HepG2 (cell line): ENCODE measurements around the gene SMAD2. TPM values are rescaled to one million over a fixed set of nuclear protein-coding genes. Genes with fewer than 3 reads are reported as not detected.
A peak's percentile ranks its signal among the peaks of the same experiment; 100 is the strongest.

Source experiments
- ATF5 ChIP-seq: sonication (generic); formaldehyde crosslinking; IDR thresholded peaks from 2 replicates; pipeline ENCODE4 v1.4.0; 2020; ENCODE audit warnings: mild to moderate bottlenecking, low read depth, missing genetic modification reagents
- CAMTA2 ChIP-seq: sonication (generic); formaldehyde crosslinking; IDR thresholded peaks from 2 replicates; pipeline ENCODE4 v1.4.0; 2020; ENCODE audit warnings: mild to moderate bottlenecking, missing genetic modification reagents, borderline replicate concordance
- HNF4A ChIP-seq: sonication (generic); formaldehyde crosslinking; IDR thresholded peaks from 2 replicates; pipeline ENCODE4 v1.4.0; 2020; ENCODE audit warnings: missing genetic modification reagents
- HOMEZ ChIP-seq: IDR thresholded peaks from 2 replicates; pipeline ENCODE4 v1.6.1; 2016; ENCODE audit warnings: low read depth
- JDP2 ChIP-seq: sonication (generic); formaldehyde crosslinking; IDR thresholded peaks from 2 replicates; pipeline ENCODE4 v1.8.1; 2022; ENCODE audit warnings: missing genetic modification reagents, borderline replicate concordance
- MLLT10 ChIP-seq: sonication (generic); formaldehyde crosslinking; IDR thresholded peaks from 2 replicates; pipeline ENCODE4 v1.4.0; 2020; ENCODE audit warnings: missing genetic modification reagents
- MTA1 ChIP-seq: sonication (generic); formaldehyde crosslinking; IDR thresholded peaks from 2 replicates; pipeline ENCODE4 v1.4.0; 2020; ENCODE audit warnings: missing genetic modification reagents, mild to moderate bottlenecking, borderline replicate concordance
- NFIB ChIP-seq: sonication (generic); formaldehyde crosslinking; IDR thresholded peaks from 2 replicates; pipeline ENCODE4 v1.9.0; 2021; ENCODE audit warnings: missing genetic modification reagents, mild to moderate bottlenecking, borderline replicate concordance
- PAX8 ChIP-seq: sonication (generic); formaldehyde crosslinking; IDR thresholded peaks from 2 replicates; pipeline ENCODE4 v1.8.0; 2022; ENCODE audit warnings: mild to moderate bottlenecking, missing genetic modification reagents, borderline replicate concordance
- POGZ ChIP-seq: sonication (generic); formaldehyde crosslinking; IDR thresholded peaks from 2 replicates; pipeline ENCODE4 v1.4.0; 2020; ENCODE audit warnings: mild to moderate bottlenecking, missing genetic modification reagents
- RARG ChIP-seq: sonication (generic); formaldehyde crosslinking; IDR thresholded peaks from 2 replicates; pipeline ENCODE4 v1.4.0; 2020; ENCODE audit warnings: low read depth, mild to moderate bottlenecking, missing genetic modification reagents
- SAP130 ChIP-seq: IDR thresholded peaks from 2 replicates; pipeline ENCODE4 v1.6.1; 2016; ENCODE audit warnings: low read depth
- SIX1 ChIP-seq: sonication (generic); formaldehyde crosslinking; IDR thresholded peaks from 2 replicates; pipeline ENCODE4 v1.4.0; 2020; ENCODE audit warnings: missing genetic modification reagents, borderline replicate concordance
- SKI ChIP-seq: fragments of 450-650 bp; IDR thresholded peaks from one replicate; pipeline ENCODE4 v1.6.1; 2018; ENCODE audit warnings: mild to moderate bottlenecking; ENCODE audit not compliant: partially characterized antibody
- THAP7 ChIP-seq: sonication (generic); formaldehyde crosslinking; IDR thresholded peaks from 2 replicates; pipeline ENCODE4 v1.8.1; 2023; ENCODE audit warnings: mild to moderate bottlenecking, missing genetic modification reagents
- YEATS4 ChIP-seq: sonication (generic); formaldehyde crosslinking; IDR thresholded peaks from 2 replicates; pipeline ENCODE4 v1.4.0; 2020; ENCODE audit warnings: missing genetic modification reagents, borderline replicate concordance
- ZBTB44 ChIP-seq: sonication (generic); formaldehyde crosslinking; IDR thresholded peaks from 2 replicates; pipeline ENCODE4 v1.4.0; 2020; ENCODE audit warnings: missing genetic modification reagents
- ZBTB7A ChIP-seq: sonication (generic); formaldehyde crosslinking; IDR thresholded peaks from 2 replicates; pipeline ENCODE4 v1.8.0; 2022; ENCODE audit warnings: mild to moderate bottlenecking, missing genetic modification reagents
- ZMYM4 ChIP-seq: sonication (generic); formaldehyde crosslinking; IDR thresholded peaks from 2 replicates; pipeline ENCODE4 v1.8.1; 2023; ENCODE audit warnings: mild to moderate bottlenecking, missing genetic modification reagents
- ZNF101 ChIP-seq: sonication (generic); formaldehyde crosslinking; IDR thresholded peaks from 2 replicates; pipeline ENCODE4 v1.4.0; 2020; ENCODE audit warnings: mild to moderate bottlenecking, low read depth, missing genetic modification reagents, borderline replicate concordance
- ZNF136 ChIP-seq: sonication (generic); formaldehyde crosslinking; IDR thresholded peaks from 2 replicates; pipeline ENCODE4 v1.8.1; 2022; ENCODE audit warnings: low read depth, mild to moderate bottlenecking, moderate library complexity, missing genetic modification reagents
- ZNF138 ChIP-seq: sonication (generic); formaldehyde crosslinking; IDR thresholded peaks from 2 replicates; pipeline ENCODE4 v1.5.0; 2020; ENCODE audit warnings: mild to moderate bottlenecking, low read depth, missing genetic modification reagents
- ZNF18 ChIP-seq: sonication (generic); formaldehyde crosslinking; IDR thresholded peaks from 2 replicates; pipeline ENCODE4 v1.8.0; 2022; ENCODE audit warnings: mild to moderate bottlenecking, missing genetic modification reagents; ENCODE audit not compliant: insufficient replicate concordance
- ZNF354B ChIP-seq: sonication (generic); formaldehyde crosslinking; IDR thresholded peaks from 2 replicates; pipeline ENCODE4 v1.8.0; 2022; ENCODE audit warnings: mild to moderate bottlenecking, missing genetic modification reagents
- ZNF644 ChIP-seq: IDR thresholded peaks from 2 replicates; pipeline ENCODE4 v1.6.1; 2016; ENCODE audit warnings: low read depth
- ZNF816 ChIP-seq: sonication (generic); formaldehyde crosslinking; IDR thresholded peaks from 2 replicates; pipeline ENCODE4 v1.8.0; 2022; ENCODE audit warnings: missing genetic modification reagents, mild to moderate bottlenecking, borderline replicate concordance
- polyA plus RNA-seq, 8 experiments: library from polyadenylated mRNA; depleted of rRNA in 3 of 8; stranded (reverse) in 7 of 8; unstranded in 1 of 8; fragments of >200 nt; fragmentation: Illumina TruSeq in 4 of 8; extraction: Trizol in 4 of 8; gene quantifications; 2 replicates each; pipeline versions ENCODE4 v1.2.1 to v1.2.3, GENCODE V29; 2011 to 2016; ENCODE audit warnings: low read depth in 4 of 8, missing spikeins in 1 of 8, mixed read lengths in 1 of 8; ENCODE audit not compliant: insufficient read depth in 1 of 8
- total RNA-seq, 5 experiments: library from RNA; depleted of rRNA; stranded (reverse); fragments of >200 nt; fragmentation: Illumina TruSeq; extraction: Trizol; gene quantifications; 2 replicates each; pipeline ENCODE4 v1.2.3, GENCODE V29; 2016; ENCODE audit warnings: low read depth in 1 of 5

Gene SMAD2
- total and polyA plus RNA-seq, 2 of the 13 experiments (the other 11 are each of a cell fraction or from before 2014, with no cell fraction given) = 40.2 to 96.2 TPM

GRCh38 chr18:47911877-47912276 is 18.6 kb downstream of the SMAD2 start (continued):
- TF ChIP-seq RARG (CRISPR knock-in tag) (no peak), PAX8 (CRISPR knock-in tag) (no peak), ZNF354B (CRISPR knock-in tag) (no peak), NFIB (CRISPR knock-in tag) (no peak), SAP130 (CRISPR knock-in tag) (peak; percentile 39), ZNF138 (CRISPR knock-in tag) (no peak), CAMTA2 (no peak), ZNF136 (CRISPR knock-in tag) (no peak), YEATS4 (no peak), JDP2 (CRISPR knock-in tag) (no peak), POGZ (0 out of 2 replicates have a peak, but pooled peaks have one; percentile 40), ZNF18 (CRISPR knock-in tag) (no peak), ZBTB44 (CRISPR knock-in tag) (no peak), SKI (no peak), ZBTB7A (CRISPR knock-in tag) (no peak), MLLT10 (CRISPR knock-in tag) (no peak), ATF5 (no peak), ZNF644 (peak; percentile 64; the same call in 1 of the 2 replicates), SIX1 (CRISPR knock-in tag) (peak; percentile 70; the same call in 1 of the 2 replicates), HNF4A (CRISPR knock-in tag) (peak; percentile 62), ZNF816 (no peak), THAP7 (CRISPR knock-in tag) (no peak), MTA1 (CRISPR knock-in tag) (no peak), ZMYM4 (peak; percentile 77), ZNF101 (CRISPR knock-in tag) (no peak), HOMEZ (CRISPR knock-in tag) (peak; percentile 65; the same call in 1 of the 2 replicates)
